H1 (cell line): ENCODE data around the gene KIAA0513. TPM values are rescaled to one million over a fixed set of nuclear protein-coding genes. Genes with fewer than 3 reads are reported as not detected.

Experiments used
- ASH2L ChIP-seq: fragments of 200-600, 300-600 bp; sonication (generic); IDR thresholded peaks from one replicate; pipeline ENCODE4 v1.7.1; 2017; ENCODE audit warnings: low read length
- BCL11A ChIP-seq, 2 experiments: IDR thresholded peaks; one replicate each; pipeline ENCODE4 v1.6.1; 2011; ENCODE audit warnings: low read depth in 2 of 2, low read length in 2 of 2, mild to moderate bottlenecking in 2 of 2
- CBX8 ChIP-seq: fragments of 300-800, 300-1000 bp; sonication (generic); IDR thresholded peaks from 2 replicates; pipeline ENCODE4 v1.7.1; 2016; ENCODE audit warnings: low read depth, low read length, borderline replicate concordance
- CHD7 ChIP-seq: fragments of 300-600 bp; sonication (generic); IDR thresholded peaks from 2 replicates; pipeline ENCODE4 v1.7.1; 2012; ENCODE audit warnings: low read length, moderate library complexity, mild to moderate bottlenecking, inconsistent platforms; ENCODE audit not compliant: insufficient replicate concordance
- JUND ChIP-seq: IDR thresholded peaks from 2 replicates; pipeline ENCODE4 v1.6.1; 2011; ENCODE audit warnings: mild to moderate bottlenecking, improper control_type of control experiment, low read length
- RBBP5 ChIP-seq: IDR thresholded peaks from 2 replicates; pipeline ENCODE4 v1.7.1; 2012; ENCODE audit warnings: low read depth, mild to moderate bottlenecking, inconsistent platforms, low read length, moderate library complexity, borderline replicate concordance
- SAP30 ChIP-seq: fragments of 300-600 bp; sonication (generic); IDR thresholded peaks from 2 replicates; pipeline ENCODE4 v1.7.1; 2012; ENCODE audit warnings: low read length, moderate library complexity, mild to moderate bottlenecking, inconsistent platforms; ENCODE audit not compliant: insufficient read depth, insufficient replicate concordance
- SIRT6 ChIP-seq: IDR thresholded peaks from one replicate; pipeline ENCODE4 v1.7.1; 2012; ENCODE audit warnings: low read length, inconsistent platforms
- polyA plus RNA-seq, 7 experiments: library from polyadenylated mRNA; depleted of rRNA in 3 of 7; stranded (reverse) in 5 of 7; unstranded in 2 of 7; fragments of >200 nt in 5 of 7; fragments of 200-250 nt in 2 of 7; gene quantifications; 1 replicate in 5 of 7; 2 replicates in 1 of 7; 4 replicates in 1 of 7; pipeline versions ENCODE4 v1.2.1 to v1.2.3, GENCODE V29; 2011 to 2013; ENCODE audit warnings: missing spikeins in 2 of 7, mixed read lengths in 2 of 7
- total RNA-seq: library from RNA; stranded (reverse); fragmentation: NEBNext Ultra II Directional; extraction: Animal tissue kit (Norgen Biotek cat#: 25700); gene quantifications from 2 replicates; pipeline ENCODE4 v1.2.1, GENCODE V29; 2021

The KIAA0513 gene
- total and polyA plus RNA-seq, 2 of the 8 experiments (the other 6 are each of a cell fraction or from before 2014, with no cell fraction given) = 2.1 to 6.1 TPM

DNA sequence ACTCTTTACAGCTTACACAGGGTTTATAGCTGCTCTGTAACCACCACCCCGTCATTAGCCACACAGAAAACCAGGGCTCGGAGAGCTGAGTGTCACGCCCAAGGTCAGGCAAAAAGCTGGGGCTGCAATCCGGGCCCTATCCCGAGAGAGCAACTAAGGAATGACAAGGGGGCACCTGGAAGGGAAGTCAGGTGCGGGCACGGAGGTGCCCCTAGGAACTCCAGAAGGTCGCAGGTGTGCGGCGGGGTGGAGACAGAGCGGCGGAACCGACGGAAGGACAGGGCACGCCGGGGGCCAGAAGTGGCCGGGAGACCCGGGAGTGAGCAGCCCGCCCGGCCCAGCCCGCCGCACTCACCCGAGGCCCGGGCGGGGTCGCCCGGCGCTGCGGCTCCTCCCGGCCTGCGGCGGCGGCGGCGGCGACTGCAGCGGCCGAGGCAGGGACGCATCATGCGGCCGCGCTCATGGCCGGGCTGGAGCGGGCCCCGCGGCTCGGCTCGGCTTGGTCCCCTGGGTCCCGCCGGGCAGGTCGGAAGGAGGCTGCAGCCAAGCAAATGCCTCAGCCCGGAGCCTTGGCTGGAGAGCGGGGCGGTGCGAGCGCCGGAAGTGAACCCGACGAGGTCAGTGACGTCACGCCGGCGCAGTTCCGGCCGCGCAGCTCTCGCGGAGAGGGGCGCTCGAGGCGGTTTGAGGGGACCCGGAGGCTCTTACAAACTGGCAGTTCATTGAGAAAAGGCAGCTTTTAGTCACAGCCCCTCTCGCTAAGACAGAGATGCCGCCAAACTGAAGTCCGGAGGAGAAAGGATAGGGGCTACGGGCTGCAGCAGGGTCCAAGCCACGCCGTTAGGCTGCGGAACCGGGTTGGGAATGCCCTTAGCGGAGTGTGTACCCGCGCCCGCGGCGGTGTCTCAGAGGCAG is 16.4 kb upstream of the KIAA0513 start, which contains the start of gene ZDHHC7 (continued):
- TF ChIP-seq CHD7 (no peak), SIRT6 (no peak), RBBP5 (0 out of 2 replicates have a peak, but pooled peaks have one; percentile 59), ASH2L (peak; percentile 78), SAP30 (peak; percentile 48), JUND (peak; percentile 34; the same call in 1 of the 2 replicates), CBX8 (no peak), BCL11A (IDR thresholded peaks at IDR 0.05; ENCODE audit: low read depth in 2 of 2, low read length in 2 of 2) (no peak)
